ENCODE data around the gene KRTAP17-1.

DNA sequence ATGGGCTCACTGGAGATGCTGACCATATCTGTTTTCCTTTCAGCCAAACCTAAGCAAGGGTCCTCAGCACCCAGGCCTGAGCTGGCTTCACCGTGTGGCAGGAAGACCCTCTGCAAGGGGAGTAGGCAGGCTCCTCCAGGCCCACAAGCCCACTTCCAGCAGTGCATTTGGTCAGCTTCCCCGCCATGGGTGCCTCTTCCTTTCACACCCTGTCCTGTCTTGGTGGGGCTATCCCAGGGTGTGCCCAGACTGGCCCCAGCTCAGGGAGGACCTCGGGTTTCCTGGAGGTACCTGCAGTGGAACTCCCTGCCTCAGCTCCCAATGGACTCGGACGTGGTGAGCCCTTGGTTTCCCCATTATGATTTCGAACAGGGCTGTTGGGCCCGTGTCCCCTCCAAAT is 12.7 kb upstream of the KRTAP17-1 start:
- TF ChIP-seq SUZ12 (IDR thresholded peaks at IDR 0.05; ENCODE audit: extremely low read depth, insufficient read depth, insufficient read length) (no peak), ZNF274 (IDR thresholded peaks at IDR 0.05; ENCODE audit: low read depth, low read length) (no peak), YY1 (IDR thresholded peaks at IDR 0.05; ENCODE audit: insufficient read depth, insufficient read length) (no peak)

Data from NT2/D1 (cell line).